Stimulated activated CD8-positive, alpha-beta memory T cell treated with anti-CD3 and anti-CD28 coated beads, Interleukin-4, amount 100 ng/mL, for 24 hours (primary cell): Measurements from ENCODE around the gene DGKI.

ENCODE experiments used
- DNase-seq: peaks from one replicate; pipeline ENCODE4 v3.0.0-alpha.2; 2020; ENCODE audit warnings: low read depth

DGKI gene

DNA sequence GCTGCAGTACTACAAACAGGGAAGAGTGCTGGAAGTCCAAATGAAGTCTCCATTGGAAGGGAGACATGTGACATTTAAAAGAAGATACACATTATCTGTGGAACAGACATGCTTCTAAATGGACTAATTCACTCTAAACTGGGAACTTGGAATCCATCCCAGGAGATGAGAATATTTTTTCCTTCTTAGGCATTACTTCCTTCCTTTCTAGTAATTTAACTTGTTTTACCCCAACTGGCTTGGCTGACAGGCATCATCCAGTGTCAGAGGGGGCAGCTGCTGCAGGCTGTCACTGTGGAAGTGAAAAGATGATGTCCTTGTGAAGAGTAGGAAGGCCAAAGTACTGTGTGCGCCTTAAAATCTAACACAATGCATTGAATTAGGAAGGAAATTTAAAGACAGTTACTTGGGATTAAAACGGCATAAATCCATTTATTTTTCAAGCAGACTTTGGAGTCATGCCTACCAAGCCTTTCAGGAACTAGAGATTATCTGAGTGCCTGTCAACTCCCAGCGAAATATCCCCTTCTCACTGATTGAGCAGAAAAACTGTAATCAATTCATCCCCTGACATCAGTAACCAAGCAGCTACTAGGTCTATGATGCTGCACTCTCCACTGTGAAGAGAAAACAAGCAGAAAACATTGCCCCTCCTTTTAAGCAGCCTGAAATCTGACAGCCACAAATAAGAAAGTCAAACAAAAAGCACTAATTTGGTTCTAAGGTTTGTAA is 161.2 kb downstream of the DGKI start:
- no peak for DNase-seq

DNA sequence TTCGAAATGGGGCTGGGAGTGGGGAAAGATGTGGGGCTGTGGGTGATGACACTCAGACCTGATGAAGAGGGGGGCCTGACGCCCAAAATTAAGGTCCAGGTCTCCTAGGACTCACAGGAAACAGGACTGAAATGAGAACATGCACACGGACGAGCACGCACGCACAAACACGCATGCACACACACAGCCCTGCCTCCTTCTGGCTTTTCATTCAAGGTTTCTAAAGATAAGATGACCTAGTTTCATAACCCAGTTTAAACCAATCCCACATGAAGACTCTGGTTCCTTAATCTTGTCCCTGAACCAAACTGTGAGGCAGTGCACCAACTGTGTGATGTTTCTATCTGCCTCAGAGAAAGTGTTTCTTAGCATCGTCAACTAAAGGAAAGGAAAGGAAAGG is 162.0 kb downstream of the DGKI start:
- DNase-seq = no peak

DNA sequence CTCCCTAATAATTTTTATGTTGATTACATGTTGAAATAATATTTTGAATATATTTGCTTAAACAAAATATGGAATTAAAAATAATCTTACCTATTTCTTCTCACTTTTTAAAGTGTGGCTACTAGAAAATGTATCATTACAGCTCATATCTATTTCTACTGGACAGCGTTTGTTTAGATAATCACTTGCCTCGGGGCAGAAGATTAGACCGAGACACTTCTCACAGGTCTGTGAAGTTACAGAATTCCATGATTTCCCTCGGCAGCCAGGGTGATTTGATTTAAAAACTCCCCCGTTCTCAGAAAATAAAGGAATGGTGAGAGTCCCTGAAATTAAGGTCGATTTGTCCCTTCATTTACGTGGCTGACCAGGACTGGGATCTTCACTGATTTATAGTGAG is 162.5 kb downstream of the DGKI start:
- DNase-seq = no peak

DNA sequence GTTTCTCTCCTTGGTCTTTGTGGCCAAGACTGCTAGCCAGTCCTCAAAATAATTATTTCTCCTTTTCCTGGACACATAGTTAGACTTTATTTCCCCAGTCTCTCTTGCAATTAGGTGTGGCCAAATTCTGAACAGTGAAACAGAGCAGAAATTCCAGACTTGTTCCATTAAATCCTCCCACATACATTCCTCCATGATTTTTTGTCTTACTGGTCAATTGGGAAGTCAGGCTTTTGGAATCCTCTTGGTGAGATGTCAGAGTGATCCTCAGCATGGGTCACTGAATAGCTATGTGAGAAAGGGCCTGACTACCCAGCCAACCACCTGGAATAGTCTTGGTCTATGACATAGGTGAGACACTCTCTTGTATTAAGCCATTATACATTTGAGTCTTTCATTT is 164.2 kb downstream of the DGKI start:
- DNase-seq = no peak

DNA sequence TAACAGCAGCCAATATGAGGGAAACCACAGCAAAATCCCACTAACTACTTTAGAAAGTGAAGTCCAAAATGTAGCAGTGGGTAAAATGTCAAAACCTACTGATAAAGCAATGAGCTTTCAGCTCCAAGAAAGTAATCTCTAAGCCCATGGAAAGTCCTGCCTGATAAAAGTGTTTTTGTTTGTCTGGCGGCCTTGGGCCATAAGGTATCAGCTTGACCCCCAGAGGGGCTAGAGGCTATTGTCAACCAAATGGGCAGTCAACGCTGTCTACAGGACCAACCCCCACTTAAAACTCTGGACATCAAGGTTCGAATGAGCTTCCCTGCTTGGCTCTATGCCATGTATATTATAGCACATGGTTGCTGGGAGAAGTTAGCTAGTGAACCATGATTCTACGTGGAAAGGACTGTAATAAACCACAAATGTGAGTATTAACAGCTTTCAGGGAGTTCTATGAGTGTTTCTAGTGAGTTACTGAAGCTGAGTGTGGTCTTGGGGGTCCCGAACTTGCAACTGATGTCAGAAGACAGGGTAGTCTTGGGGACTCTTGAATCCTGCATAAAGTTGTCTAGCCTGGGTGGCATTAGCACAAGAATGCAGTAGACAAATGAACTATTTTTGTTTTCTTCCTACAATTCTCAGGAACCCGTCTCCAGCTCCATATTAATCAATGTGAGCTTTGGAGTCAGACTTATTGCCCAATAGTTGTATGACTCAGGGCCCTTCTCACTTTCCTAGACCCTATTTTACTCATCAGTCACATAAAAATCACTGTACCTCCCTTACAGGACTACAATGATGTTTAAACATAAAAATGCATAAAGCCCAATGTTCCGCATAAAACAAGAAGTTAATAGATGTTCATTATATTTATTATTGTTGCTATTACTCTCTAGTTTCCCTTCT is 164.9 kb downstream of the DGKI start:
- DNase-seq = no peak

DNA sequence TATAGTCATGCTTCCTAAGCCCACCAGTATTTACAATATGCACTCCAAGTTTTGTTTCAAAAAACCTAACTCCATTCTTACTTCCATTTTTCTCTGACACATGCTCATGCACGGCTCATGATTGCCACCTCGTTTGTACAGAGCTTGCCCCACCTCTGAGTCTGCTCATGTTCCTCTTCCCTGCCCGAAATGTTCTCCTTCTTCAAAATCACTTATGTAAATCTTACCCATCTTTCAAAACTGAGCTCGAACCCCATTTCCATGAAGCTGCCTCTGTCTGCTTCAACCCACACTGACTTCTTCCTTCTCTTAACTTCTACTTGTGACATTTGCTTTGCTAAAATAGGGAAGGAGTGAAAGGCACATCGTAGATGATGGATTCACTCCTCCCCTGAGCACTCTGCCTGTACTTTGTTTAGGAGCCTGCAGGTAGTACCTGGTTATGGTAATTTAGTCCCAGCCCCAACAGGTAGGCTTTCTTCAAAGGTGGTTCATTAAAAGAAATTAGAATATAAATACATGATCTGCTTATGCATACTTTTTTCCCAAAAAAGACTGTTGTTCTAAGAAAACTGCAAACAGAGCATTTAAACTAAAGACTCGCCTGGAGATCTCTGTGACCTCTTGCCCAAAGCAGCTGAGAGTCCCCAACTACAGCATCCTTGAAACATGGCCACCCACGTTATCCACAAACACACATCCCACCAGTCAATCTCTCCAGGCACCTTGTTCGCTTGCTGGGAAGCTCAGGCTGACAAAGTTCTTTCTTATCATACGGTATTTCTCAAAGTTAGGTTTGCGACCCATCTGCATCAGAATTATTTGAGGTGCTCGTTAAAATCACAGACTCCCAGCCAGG is 172.0 kb downstream of the DGKI start:
- no peak for DNase-seq

DNA sequence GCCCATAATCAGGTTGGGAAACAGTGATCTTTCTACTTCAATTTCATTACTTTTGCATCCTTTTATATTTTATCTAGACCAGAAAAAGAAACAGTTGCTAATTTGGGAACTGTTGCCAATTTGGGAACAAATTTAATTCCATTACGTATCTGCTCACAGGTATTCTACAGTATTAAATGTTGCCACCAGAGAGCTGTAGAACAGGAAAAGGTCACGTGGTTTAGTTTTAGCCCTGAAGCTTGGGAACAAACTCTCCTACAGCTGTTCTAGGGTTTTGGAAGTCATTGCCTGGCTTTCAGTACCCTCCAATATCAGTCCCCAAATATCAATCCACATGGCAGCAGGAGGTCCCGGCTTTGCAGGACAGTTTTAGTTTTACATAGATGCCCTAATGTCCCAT is 172.7 kb downstream of the DGKI start:
- no peak for DNase-seq

DNA sequence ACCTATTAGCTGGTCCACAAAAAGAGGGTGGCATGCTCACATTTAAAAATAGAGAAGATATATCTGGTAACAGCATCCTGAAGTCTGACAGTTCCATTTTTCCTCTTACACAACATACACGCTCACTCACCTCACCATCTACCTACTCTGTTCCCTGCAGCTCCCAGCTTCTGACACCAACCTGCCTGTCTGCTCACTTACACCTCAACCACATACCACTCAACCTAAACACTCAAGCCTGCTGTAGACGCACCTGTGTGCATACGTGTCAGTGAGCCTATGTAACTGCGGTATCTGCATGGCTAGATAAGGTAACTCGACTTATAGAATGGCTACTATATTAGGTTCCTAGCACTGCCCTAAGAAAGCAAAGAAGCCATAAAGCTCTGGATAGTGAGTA is 174.9 kb downstream of the DGKI start:
- no peak for DNase-seq

DNA sequence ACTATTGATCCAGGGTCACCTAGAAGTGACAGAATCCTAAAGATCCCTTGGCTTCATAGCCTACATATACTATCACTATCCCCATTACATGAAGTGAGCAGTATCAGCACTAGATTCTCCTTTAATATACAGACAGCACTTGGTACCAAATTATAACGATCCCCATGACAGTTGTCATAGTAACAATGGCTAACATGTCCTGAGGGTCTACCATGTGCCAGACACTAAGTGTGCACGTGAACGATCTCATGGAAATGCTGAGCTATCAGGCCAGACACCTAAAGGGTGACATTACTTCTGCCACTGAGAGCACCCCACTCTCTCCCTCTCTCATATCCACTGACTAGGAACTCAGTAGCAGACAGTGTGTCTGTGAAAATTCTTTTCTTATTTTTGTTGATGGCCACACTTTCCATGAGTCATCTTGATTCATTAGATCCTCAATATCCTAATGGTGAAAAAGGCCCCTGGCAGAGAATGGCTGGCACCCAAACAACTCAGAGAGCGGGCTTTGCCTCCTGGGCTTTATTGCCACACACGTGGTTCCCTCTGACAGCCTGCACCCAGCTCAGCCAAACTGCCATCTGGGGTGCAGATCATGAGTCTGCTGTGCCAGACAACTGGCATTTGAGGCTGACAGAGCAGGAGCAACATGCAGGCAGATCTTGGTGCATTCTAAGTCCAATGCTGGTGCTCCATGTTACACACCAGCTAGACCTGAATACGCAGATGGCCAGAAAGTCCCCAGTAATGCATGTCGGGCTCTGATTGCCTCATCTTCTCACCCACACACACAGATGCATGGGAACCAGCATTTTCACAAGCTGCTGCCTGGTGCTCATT is 176.3 kb downstream of the DGKI start:
- no peak for DNase-seq

DNA sequence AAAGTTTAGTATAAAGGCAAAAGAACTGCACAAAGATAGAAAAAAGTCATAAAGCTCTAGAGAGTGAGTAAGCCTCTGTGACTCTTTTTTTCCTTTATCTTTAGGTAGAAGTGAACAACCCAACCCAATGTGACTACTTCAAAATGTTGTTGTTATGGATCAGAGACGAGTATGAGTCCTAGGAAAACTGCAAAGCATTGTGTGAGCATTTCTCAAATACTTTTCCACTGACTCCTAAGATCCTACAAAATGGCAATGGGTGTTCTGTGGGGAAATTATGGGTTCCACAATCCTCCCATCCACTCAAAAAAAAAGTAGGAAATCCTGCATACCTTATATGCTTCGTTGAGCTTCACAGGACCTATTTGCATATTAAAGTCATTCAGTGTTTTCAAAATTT is 177.1 kb downstream of the DGKI start:
- DNase-seq = no peak

DNA sequence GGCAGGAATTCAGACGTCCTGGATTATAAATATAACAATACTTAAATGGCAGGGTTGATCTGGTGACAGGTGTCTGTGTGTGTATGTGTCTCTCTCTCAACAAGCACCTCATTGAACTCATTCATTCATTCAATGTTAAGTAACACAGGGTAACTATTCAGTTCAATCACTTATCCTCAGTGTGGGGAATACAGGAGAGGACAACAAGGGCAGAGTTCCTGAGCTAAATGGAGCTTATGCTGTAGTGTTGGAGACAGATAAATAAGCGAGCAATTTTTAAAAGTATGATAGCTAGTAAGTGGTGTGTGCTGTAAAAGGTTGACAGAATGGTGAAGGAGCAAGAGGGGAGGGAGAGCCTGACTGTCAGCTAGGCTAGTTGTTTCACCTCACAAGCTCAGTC is 178.4 kb downstream of the DGKI start:
- DNase-seq = no peak

DNA sequence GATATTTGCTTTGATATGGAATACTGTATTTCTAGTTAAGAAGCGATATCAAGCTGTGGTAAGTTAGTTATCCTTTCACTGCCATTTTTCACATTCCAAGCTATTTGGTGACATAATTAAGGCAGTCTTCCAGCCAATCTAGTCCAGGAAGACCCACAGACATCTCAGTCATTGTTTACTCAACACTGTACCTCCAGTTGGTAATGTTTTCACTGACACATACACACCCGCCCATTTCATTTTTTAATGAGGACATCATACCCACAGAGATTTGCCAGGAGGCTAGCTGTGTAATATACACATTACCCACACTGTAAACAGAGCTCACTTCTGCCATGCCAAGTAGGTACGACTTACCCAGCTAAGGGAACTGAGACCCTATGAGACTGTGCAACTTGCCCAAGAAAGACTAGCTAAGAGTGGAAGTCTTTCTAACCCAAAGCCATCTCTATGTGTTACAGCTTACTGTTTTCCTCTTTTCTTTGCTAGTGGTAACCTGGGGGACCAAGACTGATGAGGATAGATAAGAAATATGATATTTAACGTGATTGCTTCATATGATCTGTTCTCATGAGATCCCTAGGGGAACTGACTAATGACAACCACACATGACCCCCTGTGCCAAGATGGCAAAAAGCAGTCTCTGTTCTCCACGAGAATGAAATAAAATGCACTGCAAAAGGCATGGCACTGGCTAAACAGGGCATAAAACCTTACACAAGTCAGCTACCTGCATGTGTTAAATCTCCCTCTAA is 179.0 kb downstream of the DGKI start:
- no peak for DNase-seq

DNA sequence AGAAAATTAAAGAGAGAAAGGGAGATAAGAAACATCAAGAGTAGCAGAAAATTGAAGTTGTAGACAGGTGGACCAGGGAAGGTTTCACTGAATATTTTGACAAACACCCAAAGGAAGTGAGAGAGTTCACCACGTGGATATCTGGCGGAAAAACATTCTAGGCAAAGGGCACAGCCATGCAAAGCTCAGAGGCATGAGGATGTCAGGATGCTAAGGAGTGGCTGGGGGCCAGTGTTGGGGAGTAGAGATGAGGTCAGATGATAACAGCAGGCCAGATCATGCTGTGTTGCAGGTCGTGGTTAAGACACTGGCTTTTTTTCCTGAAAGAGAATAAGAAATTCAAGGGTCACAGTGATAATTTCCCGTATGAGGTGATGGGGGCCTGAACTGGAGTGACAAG is 181.9 kb downstream of the DGKI start:
- no peak for DNase-seq

DNA sequence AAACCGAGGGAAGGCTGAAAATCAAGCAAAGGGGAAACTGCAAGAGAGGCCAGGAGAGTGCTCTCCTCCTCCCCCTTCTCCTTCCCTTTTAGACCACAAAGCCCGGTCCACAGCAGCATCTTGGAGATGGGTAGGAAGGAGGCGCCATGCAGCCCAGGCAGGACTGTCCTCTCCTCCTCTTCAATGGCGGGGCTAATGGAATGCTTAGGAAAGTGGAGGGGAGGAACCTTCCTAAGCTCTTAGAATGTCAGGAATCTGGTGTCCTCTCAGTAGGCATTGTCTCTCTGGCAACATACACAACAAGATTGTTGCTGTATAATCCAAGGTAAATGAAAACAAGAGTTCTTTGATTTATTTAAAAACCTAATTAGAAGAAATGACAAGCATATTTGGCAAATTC is 185.1 kb downstream of the DGKI start:
- no peak for DNase-seq

DNA sequence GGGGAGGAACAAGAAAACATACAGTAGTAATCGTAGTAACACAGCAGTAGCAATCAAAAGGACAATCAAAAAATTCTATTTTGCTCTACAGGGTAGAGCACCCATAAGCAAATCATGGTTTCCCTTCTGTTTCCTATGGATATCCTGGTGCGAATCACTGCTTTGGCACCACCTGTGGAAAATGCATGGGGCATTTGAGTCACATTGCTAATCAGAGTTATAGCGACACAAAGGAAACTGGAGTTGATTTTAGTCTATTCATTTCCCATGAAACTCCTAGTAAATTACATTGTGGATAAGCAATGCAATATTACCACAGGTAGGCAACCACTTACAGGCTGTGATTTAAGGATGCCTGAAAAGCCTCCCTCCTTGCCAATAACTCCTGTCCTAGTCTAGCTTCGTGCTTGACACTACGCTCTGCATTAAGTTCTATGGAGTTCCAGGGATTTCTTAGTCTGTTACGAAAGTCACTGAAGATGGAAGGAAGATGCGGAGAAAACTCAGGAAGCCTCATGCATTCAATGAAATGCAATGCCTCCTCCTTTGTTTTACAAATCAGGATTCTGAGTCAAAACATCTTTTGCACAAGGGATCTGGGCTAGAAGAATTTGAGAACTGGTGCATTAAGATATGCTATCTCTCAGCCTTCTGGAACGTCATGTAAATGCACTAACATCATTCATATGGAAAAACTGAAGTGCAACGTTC is 188.4 kb downstream of the DGKI start:
- DNase-seq = no peak

DNA sequence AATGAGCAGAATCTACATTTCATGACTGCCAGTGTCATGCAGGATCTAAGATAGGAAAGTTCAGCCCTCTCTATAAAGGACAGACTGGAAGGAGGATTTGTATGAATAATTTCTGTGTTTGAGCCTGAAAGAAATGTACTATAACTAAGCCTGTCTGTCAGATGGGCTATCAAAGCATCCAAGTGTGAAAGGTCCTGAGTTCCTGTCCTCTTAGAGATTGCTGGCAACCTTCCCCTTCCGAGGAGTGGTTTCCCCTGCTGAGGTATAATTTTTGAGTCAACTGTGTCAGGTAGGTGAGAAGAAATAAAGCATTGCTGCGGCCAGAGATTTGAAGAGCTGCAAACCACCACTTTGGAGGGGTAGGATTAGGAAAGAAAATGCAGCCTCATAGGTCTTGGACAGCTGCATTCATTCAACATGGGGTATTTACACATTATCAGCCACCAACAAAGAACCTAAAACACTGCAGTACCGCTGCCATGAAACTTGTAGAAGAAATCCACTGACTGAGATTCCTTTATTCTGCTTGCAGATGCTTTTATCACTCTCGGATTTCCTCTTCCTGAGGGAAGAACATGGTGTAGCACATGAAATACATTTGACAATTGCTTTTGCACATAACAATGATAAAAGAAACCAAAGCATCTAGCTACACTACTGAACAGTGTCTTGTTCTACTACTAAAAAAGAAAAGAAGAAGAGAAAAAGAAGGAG is 189.1 kb downstream of the DGKI start:
- DNase-seq = no peak

DNA sequence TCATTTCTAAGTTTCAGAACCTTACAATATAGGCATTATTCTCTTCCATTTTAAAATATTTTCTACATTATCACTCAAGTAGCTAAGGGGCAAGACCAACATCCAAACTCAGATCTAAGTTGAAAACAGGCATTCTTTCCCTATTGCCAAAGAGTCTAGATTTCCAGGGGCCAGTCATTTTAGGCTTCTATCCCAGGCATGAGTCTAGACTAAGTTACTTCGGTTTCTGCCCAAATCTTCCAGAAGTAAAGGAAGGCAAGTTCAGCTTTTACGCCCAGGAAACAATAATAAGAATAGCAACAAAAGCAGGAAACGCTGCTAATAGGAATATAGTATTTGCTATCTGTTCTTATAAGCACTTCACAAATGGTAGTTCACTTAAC is 189.9 kb downstream of the DGKI start:
- DNase-seq = no peak

DNA sequence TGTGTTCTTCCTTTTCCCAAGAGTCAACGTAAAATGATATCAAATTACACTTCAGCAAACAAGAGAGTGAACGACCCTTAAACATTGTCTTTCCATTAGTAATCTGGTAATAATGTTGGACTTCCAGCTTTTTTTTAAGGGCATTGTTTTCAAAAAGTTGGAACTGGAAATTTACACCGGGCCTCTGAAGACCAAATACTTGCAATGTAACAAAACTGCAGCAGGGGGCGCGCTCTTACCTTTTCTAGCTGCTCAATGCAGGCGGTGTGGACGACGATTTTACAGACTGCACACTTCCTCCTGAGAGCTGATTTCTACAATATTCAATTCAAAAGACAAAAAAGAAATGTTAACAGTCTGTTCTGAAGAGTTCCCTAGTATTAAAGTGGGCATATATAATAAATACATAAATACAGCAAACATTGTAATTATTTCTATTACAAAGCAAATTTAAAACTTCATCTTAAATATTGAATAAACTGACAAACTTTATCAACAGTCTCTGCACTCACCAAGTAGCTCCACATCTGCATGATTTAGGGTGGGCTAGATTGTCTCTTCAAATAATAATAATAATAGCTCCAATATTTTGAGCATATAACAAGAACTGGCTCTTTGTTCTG is 190.4 kb downstream of the DGKI start:
- DNase-seq = peak; percentile 47

DNA sequence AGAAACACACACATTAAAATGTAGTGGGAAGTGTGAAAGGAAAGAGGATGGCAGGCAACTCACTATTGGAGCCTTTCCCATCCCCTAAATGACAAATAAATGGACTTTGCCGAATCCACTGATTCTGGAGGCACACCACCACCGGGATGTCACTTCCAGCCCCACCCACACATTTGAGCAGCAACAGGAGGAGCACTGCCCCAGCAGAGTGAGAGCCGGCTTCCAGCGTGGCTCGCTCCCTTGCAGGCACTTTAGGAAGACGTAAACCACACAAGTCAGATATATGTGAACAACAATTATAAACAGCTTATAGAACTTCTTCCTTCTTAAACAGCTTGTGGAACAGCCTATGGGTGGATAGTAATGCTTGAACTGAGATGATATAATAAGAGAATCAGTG is 191.0 kb downstream of the DGKI start:
- DNase-seq = no peak
